ENCODE results near the gene RNF2. TPM values are rescaled to one million over a fixed set of nuclear protein-coding genes. Genes with fewer than 3 reads are reported as not detected.

The RNF2 gene
- total RNA-seq, 1 experiment from 2014 or later, result 39.1 TPM

- Histone ChIP-seq H3K9me3 (ENCODE audit: control insufficient read depth in 1 of 2, insufficient read depth in 1 of 2, low read depth in 1 of 2, low read length in 2 of 2) (no peaks in the 10 kb centered on the region), H3K27me3 (ENCODE audit: insufficient read depth, low read length) (no peaks in the 10 kb centered on the region), H3K4me1 (ENCODE audit: control insufficient read depth in 1 of 2, insufficient read depth in 2 of 2, low read length in 2 of 2) (peaks cover 11 to 20% of the 10 kb centered on the region in 2 experiments), H3K9ac (ENCODE audit: low read length) (peak overlapping the region; percentile 7; the same call in 1 of the 2 replicates), H3K4me3 (replicated peaks in 1 of 2; ENCODE audit: low read depth in 1 of 2, low read length in 2 of 2) (peak overlapping the region in 1 of 2 experiments; percentile 12; a peak in 1 of 4 replicates), H2AFZ (ENCODE audit: low read depth, low read length, poor library complexity, severe bottlenecking) (peak overlapping the region; percentile 81), H3K27ac (ENCODE audit: low read depth, low read length) (peak overlapping the region; percentile 20; the same call in 1 of the 2 replicates), H3K36me3 (ENCODE audit: control insufficient read depth in 1 of 2, insufficient read depth in 2 of 2, low read length in 2 of 2) (no peaks in the 10 kb centered on the region), H3K4me2 (ENCODE audit: low read length) (peak overlapping the region; percentile 54), H3K9me2 (ENCODE audit: insufficient read depth) (no peaks in the 10 kb centered on the region), H4K20me1 (ENCODE audit: insufficient read depth) (no peaks in the 10 kb centered on the region), H3K79me2 (ENCODE audit: insufficient read depth, low read length) (no peaks in the 10 kb centered on the region)
- intact Hi-C loops (cut with micrococcal nuclease), result no loop called here
- TF ChIP-seq ATF3 (IDR thresholded peaks at IDR 0.05) (no peak), ELF1 (IDR thresholded peaks at IDR 0.05; ENCODE audit: borderline replicate concordance, low read depth) (no peak), ZNF274 (IDR thresholded peaks at IDR 0.05; ENCODE audit: low read depth, low read length) (no peak), SIN3A (IDR thresholded peaks at IDR 0.05; ENCODE audit: low read depth) (no peak), EGR1 (IDR thresholded peaks at IDR 0.05; ENCODE audit: low read depth) (no peak), ZFX (IDR thresholded peaks at IDR 0.05) (no peak), POLR2A (IDR thresholded peaks at IDR 0.05; ENCODE audit: borderline replicate concordance, extremely low read depth, insufficient read depth, insufficient read length) (no peak), REST (IDR thresholded peaks at IDR 0.05; ENCODE audit: low read depth) (no peak), JUND (IDR thresholded peaks at IDR 0.05) (no peak), CTCF (IDR thresholded peaks at IDR 0.05 in 2 of 3, conservative IDR thresholded peaks at IDR 0.05 in 1 of 3; ENCODE audit: borderline replicate concordance in 1 of 3, insufficient read depth in 1 of 3, low read depth in 2 of 3, low read length in 2 of 3) (no peak), TCF7L2 (IDR thresholded peaks at IDR 0.05; ENCODE audit: borderline replicate concordance, extremely low read depth, insufficient read depth, insufficient read length) (no peak), SP1 (IDR thresholded peaks at IDR 0.05; ENCODE audit: low read depth) (no peak), EZH2phosphoT487 (IDR thresholded peaks at IDR 0.05; ENCODE audit: borderline replicate concordance) (no peak), YY1 (IDR thresholded peaks at IDR 0.05; ENCODE audit: extremely low read depth, insufficient replicate concordance, low read depth, low read length) (no peak), MAX (IDR thresholded peaks at IDR 0.05) (no peak), RAD21 (IDR thresholded peaks at IDR 0.05; ENCODE audit: low read depth) (no peak), POLR2AphosphoS5 (IDR thresholded peaks at IDR 0.05; ENCODE audit: low read depth, low read length) (no peak)
- DNase-seq (ENCODE audit: low read depth, low spot score), result no peak
- BruUV-seq (replicated peaks), result no TSS peak
- ChIA-PET POLR2A (no interaction called here), RAD21 (ENCODE audit: low non-redundant PET in 1 of 2, low total read pairs in 2 of 2, uncharacterized antibody in 2 of 2, unreplicated experiment in 2 of 2) (no interaction called here), CTCF (no interaction called here)
- ATAC-seq, result peak; percentile 52
Observed at GRCh38 chr1:185016880-185017279, 28.5 kb upstream of the RNF2 start.

Data from HCT116 (cell line).